GM10266 (cell line): ENCODE data around the gene RPGR.

ENCODE experiments used
- DNase-seq: peaks from one replicate; pipeline ENCODE4 v3.0.0; 2012; ENCODE audit errors: extremely low spot score
- TF ChIP-seq, protein P1 (sequence below): IDR thresholded peaks from 2 replicates; pipeline ENCODE4 v1.5.1; 2012; ENCODE audit warnings: mild to moderate bottlenecking, low read depth; ENCODE audit not compliant: control insufficient read depth, insufficient read depth; ENCODE audit errors: missing control alignments

The RPGR gene

DNA sequence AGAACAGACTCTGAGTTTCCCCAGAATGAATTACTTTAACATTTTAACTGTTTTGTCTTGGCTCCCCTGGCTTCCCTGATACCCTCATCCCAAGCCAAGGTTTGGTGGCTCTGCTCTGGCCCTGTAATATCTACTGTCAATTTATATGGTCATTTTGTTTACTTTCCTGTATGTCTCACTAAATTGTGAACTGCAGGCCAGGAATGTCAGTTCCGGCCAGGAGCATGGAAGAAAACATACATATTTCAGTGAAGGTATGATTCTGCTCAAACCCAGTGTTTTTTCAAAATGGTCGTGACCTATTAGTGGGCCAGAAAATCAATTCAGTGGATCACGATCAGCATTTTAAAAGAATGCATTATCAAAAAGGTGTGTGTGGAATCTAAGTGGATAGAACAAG lies 1.2 kb downstream of the RPGR start:
- TF ChIP-seq, protein P1, sequence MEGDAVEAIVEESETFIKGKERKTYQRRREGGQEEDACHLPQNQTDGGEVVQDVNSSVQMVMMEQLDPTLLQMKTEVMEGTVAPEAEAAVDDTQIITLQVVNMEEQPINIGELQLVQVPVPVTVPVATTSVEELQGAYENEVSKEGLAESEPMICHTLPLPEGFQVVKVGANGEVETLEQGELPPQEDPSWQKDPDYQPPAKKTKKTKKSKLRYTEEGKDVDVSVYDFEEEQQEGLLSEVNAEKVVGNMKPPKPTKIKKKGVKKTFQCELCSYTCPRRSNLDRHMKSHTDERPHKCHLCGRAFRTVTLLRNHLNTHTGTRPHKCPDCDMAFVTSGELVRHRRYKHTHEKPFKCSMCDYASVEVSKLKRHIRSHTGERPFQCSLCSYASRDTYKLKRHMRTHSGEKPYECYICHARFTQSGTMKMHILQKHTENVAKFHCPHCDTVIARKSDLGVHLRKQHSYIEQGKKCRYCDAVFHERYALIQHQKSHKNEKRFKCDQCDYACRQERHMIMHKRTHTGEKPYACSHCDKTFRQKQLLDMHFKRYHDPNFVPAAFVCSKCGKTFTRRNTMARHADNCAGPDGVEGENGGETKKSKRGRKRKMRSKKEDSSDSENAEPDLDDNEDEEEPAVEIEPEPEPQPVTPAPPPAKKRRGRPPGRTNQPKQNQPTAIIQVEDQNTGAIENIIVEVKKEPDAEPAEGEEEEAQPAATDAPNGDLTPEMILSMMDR: no peak
- DNase-seq: no peak

DNA sequence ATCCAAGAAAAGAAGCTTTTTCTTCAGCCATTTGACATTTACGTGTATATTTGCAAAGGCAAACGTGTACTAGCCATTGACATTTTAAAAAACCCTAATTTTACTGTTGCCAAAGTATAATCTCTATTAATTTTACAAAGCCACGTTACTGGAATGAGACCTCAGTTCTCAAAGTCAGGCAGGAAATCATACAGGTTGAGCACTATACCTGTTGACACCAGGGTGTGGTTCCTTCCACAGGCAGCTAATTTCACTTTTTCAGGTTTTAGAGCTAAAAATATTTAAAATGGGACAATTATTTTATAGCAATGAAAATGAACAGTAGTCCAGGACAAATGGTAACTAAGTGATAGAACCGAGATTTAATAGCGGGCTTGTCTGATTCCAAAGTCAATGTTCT lies 6.5 kb downstream of the RPGR start:
- no peak for DNase-seq
- TF ChIP-seq, protein P1: no peak

DNA sequence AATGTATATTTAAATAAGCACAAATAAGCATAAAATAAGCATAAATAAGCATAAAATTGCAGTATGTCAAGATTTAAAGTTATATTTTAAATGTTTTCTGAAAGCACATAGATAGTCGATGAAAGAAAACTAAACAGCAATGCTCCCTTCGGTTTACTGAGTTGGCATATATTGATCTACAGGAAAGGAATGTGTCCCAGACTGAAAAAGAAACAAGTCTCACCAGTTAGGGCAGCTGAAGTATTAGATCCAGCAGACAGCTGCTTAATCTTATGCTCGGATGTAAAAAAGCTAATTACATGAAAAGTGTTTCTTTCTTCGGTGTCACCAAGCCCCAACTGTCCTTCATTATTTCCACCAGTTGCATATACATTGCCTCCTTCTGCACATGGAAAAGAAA lies 8.7 kb downstream of the RPGR start:
- TF ChIP-seq, protein P1: no peak
- no peak for DNase-seq

DNA sequence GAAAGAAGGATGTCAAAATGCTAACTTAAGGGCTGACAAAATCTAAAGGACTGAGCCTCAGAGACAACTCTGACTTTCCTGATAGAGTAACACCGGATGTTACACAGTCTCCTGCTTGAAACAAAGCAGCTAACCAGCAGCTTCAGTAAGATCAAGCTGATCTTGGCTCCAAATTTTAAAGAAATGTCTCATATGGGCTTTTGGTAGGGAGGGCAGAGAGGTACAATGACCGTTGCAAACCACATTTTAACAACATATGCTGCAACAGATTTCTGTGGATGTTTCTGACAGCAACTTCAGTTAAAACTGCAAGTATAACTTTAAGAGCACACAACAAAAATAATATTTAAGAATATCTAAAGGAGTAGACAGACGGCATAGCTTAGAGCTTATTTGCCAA lies 9.1 kb downstream of the RPGR start:
- TF ChIP-seq, protein P1: no peak
- DNase-seq: no peak

DNA sequence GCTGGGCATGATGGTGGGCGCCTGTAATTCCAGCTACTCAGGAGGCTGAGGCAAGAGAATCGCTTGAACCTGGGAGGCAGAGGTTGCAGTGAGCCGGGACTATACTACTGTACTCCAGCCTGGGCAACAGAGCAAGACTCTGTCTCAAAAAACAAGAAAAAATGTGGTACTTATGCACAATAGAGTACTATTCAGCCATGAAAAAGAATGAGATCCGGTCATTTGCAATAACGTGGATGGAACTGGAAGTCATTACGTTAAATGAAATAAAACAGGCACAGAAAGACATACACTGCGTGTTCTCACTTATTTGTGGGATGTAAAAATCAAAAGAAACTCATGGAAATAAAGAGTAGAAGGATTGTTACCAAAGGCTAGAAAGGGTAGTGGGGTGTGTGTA lies 12.1 kb downstream of the RPGR start:
- TF ChIP-seq, protein P1: no peak

DNA sequence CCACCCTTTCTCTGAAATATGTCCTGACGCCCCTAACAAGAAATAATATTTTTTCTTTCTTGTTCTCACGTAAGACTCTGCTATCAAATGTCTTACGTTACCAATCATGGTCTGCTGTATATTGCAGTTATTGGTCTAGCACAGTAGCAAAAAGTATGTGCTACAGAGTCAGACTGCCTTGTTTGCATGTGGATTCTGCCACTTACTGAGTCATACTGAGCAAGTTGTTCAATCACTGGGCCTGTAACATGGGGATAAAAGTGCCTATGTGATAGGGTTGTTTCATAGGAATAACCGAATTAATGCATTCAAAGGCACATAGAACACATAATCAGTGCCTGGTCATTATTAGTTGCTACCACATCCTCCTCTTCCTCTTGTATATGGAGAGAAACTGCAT lies 14.1 kb downstream of the RPGR start:
- TF ChIP-seq, protein P1: no peak
- DNase-seq: no peak

More for the DNA sequence above, 12.1 kb downstream of the RPGR start:
- no peak for DNase-seq

DNA sequence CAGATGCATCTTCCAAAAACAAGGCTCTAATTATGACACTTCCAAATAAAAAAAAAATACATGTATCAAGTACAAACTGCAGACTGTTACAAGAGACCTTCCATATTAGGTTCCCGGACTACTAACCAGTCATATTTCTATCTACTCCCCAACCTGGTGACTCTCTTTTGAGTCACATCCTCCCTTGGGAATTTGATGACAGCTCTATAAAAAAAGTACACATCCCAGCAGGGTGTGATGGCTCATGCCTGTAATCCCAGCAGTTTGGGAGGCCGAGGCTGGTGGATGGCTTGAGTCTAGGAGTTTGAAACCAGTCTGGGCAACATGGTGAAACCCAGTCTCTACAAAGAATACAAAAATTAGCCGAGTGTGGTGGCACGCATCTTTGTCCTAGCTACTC lies 14.9 kb downstream of the RPGR start:
- TF ChIP-seq, protein P1: no peak
- DNase-seq: no peak
